Measurements from ENCODE around the gene ARID5A.
A peak's percentile ranks its signal among the peaks of the same experiment; 100 is the strongest.
"Not testable (repeated sequence)": the region's sequence is repeated elsewhere in the genome, so short reads cannot be mapped to it uniquely, and the experiment has no call there.

The ARID5A gene

GRCh38 chr2:96548558-96549465, 12.3 kb downstream of the ARID5A start:
- TF ChIP-seq GATA1 (IDR thresholded peaks at IDR 0.05; ENCODE audit: low read depth, low read length) (no peak), POLR2A (IDR thresholded peaks at IDR 0.05; ENCODE audit: low read length) (no peak)
- DNase-seq = no peak

- no peak for TF ChIP-seq POLR2A (IDR thresholded peaks at IDR 0.05; ENCODE audit: low read length)
- no peak for TF ChIP-seq GATA1 (IDR thresholded peaks at IDR 0.05; ENCODE audit: low read depth, low read length)
- DNase-seq = no peak
Measured at GRCh38 chr2:96549466-96549785, 12.9 kb downstream of the ARID5A start.

- peak; percentile 24 to 52 for DNase-seq
- TF ChIP-seq GATA1 (IDR thresholded peaks at IDR 0.05; ENCODE audit: low read depth, low read length) (no peak), POLR2A (IDR thresholded peaks at IDR 0.05; ENCODE audit: low read length) (no peak)
Measured at GRCh38 chr2:96549967-96550786, 13.6 kb downstream of the ARID5A start.

- TF ChIP-seq POLR2A (IDR thresholded peaks at IDR 0.05; ENCODE audit: low read length) (no peak), GATA1 (IDR thresholded peaks at IDR 0.05; ENCODE audit: low read depth, low read length) (no peak)
- no peak for DNase-seq
Measured at GRCh38 chr2:96550787-96551604, 14.4 kb downstream of the ARID5A start.

GRCh38 chr2:96551605-96552314, 15.2 kb downstream of the ARID5A start:
- TF ChIP-seq POLR2A (IDR thresholded peaks at IDR 0.05; ENCODE audit: low read length) (no peak), GATA1 (IDR thresholded peaks at IDR 0.05; ENCODE audit: low read depth, low read length) (no peak)
- DNase-seq = no peak

- TF ChIP-seq GATA1 (IDR thresholded peaks at IDR 0.05; ENCODE audit: low read depth, low read length) = no peak
- TF ChIP-seq POLR2A (IDR thresholded peaks at IDR 0.05; ENCODE audit: low read length) = no peak
- no peak for DNase-seq
Measured at GRCh38 chr2:96552315-96553175, 16.0 kb downstream of the ARID5A start.

- DNase-seq = no peak
- TF ChIP-seq POLR2A (IDR thresholded peaks at IDR 0.05; ENCODE audit: low read length) = no peak
- TF ChIP-seq GATA1 (IDR thresholded peaks at IDR 0.05; ENCODE audit: low read depth, low read length) = no peak
Measured at GRCh38 chr2:96553176-96553956, 16.8 kb downstream of the ARID5A start.

- not testable (repeated sequence) for DNase-seq
Measured at GRCh38 chr2:96553957-96554292, 17.4 kb downstream of the ARID5A start.

GRCh38 chr2:96554293-96555145, 18.0 kb downstream of the ARID5A start:
- DNase-seq = peak; percentile 47 to 76

GRCh38 chr2:96555146-96555610, 18.6 kb downstream of the ARID5A start:
- TF ChIP-seq GATA1 (IDR thresholded peaks at IDR 0.05; ENCODE audit: low read depth, low read length) = no peak
- TF ChIP-seq POLR2A (IDR thresholded peaks at IDR 0.05; ENCODE audit: low read length) = no peak
- no peak for DNase-seq

More at GRCh38 chr2:96554293-96555145, 18.0 kb downstream of the ARID5A start:
- TF ChIP-seq GATA1 (IDR thresholded peaks at IDR 0.05; ENCODE audit: low read depth, low read length) = no peak
- TF ChIP-seq POLR2A (IDR thresholded peaks at IDR 0.05; ENCODE audit: low read length) = no peak
